ENCODE measurements around the gene NPBWR2. TPM values are rescaled to one million over a fixed set of nuclear protein-coding genes. Genes with fewer than 3 reads are reported as not detected.
"Not testable (repeated sequence)": the region's sequence is repeated elsewhere in the genome, so short reads cannot be mapped to it uniquely, and the experiment has no call there.

NPBWR2 gene
- polyA plus RNA-seq, 1 donor: not detected

GRCh38 chr20:64117432-64117777, 10.0 kb upstream of the NPBWR2 start:
- not testable (repeated sequence) for DNase-seq

- DNase-seq: no peak
Observed at GRCh38 chr20:64116541-64117431, 9.4 kb upstream of the NPBWR2 start.

DNA sequence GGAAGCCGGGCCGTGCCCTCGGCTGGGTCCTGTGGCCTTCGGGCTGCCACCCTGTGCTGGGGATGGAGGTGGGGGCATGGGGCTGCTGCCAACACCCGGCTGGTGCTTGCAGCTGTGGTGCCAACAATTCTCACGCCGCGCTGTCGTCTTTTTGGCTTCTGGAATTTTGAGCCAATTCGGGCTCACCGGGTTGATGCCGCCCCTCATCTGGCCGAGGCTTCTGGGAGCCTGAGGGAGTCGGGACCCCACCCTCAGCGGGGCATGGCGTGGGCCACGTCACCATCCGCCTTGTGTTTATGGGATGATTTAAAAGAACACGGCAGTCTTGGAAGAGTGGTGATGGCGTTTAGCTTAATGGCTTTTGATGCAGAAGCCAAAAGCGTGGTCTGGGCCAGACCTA, 8.7 kb upstream of the NPBWR2 start:
- DNase-seq: no peak

DNA sequence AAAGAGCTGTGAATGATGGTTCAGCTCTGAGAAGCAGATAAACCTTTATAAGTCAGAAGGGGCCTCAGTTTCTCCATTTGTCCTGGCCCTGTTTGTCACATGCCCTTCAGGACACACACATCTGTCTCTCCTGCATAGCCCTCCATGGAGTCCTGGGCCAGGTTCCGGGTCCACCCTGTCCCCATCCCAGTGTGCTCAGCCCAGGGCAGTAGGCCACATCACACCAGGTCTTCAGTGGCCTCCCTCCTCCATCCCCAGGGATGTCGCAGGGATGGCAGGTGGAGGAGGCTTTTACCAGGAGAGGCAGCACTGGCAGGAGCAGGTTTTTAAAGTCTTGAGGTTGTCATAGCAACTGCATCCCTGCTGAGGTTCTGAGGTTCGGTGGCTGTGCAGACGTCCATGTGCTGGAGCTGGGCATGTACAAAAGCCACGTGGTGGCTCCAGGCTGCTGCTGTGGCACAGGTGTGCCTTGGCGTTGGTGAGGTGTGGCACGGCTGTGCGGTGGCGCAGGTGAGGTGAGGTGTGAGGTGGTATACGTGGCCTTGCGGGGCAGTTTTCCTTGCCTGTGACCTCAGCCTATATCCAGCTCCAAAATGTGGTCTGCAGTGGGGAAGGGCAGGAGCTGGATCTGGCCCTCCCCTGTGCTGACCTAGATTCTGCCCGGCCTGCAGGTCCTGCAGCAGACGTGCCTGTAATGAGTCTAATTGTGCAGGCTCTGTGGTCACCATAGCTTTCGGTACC, 8.0 kb upstream of the NPBWR2 start:
- DNase-seq: no peak

GRCh38 chr20:64114356-64114971, 7.1 kb upstream of the NPBWR2 start:
- DNase-seq: no peak

GRCh38 chr20:64113796-64114355, 6.5 kb upstream of the NPBWR2 start:
- DNase-seq: no peak

DNA sequence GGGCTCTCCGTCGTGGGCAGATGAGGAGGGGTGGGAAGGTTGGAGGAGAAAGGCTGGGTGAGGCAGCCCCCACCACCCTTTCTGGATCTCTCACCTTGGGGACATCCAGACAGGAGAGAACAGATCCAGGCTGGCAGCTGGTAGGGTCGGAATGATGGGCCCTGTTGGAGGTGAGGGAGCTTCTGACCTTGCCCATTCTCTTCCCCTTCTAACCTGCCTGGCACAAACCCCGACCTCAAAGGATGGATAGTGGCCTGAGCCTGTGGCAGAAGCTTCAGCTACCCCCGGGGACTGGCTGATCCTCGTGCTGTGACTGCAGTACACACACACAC, 6.0 kb upstream of the NPBWR2 start:
- DNase-seq: no peak

- DNase-seq: no peak
Observed at GRCh38 chr20:64112691-64113443, 5.5 kb upstream of the NPBWR2 start.

DNA sequence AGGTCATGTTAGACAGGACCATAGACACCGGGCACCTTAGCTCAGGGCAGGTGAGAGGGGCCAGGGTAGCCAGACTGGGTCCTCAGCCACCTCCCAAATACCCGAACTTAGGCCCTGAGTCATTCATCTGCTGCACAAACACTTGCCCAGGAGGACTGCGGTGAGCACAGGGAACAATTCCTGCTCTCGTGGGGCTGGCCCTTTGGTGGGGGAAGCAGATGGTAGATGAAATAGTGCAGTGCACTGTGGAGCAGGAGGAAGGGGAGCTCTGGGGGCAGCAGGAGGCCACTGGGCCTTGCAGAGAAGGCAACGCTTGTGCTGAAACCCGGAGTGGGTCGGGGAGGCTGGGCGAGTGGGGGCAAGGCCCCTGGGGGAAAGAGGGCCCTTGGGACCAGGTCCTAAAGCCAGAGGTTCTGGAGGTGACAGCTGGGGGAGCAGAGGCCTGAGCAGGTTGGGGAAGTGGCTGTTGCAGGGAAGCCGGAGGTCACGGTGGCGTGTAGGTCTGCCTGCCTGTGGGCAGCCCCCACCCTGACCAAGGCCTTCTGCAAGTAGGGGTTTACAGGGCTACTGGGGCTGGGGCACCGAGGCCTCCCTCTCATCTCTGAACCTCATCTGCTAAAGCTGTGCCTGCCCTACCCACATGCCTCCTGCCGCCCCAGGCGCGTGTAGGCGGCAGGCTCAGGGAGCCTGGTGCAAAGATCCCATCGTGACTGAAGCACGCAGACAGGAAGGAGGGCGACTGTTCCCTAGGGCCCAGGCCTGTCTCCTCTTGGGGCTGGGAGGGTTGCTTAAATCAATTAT, 4.7 kb upstream of the NPBWR2 start:
- no peak for DNase-seq

- DNase-seq: no peak
Observed at GRCh38 chr20:64110411-64111068, 3.2 kb upstream of the NPBWR2 start.

DNA sequence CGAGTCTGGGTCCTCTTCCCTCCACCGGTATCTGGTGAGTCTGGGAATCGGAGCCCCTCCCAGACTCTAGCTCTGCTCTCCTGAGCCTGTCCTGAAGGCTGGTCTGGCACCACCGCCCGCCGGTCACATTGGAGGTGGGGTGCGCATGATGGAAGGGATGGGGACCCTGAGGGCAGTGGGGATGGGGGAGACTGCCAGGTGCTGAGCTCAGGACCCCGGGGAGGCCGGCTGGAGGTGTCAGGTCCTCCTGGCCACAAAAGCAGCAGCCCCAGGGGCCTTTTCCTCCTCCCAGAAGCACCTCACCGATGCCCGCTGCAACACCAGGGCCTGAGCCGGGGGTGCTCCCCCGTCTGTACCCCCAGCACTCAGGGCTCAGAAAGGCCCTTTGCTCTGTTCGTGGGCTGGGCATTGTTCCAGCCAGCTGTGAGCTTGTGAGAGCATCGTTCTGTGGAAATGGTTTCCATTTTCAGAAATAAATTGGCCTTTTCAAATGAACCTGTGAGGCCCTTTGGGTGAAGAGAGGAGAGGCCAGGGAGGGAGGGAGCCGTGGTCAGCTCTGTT, 2.5 kb upstream of the NPBWR2 start:
- DNase-seq: no peak

- DNase-seq: no peak
Observed at GRCh38 chr20:64108731-64109681, 1.6 kb upstream of the NPBWR2 start.

GRCh38 chr20:64107736-64108457, 532 bp upstream of the NPBWR2 start:
- no peak for DNase-seq

GRCh38 chr20:64106435-64106961, 867 bp downstream of the NPBWR2 start:
- no peak for DNase-seq

DNA sequence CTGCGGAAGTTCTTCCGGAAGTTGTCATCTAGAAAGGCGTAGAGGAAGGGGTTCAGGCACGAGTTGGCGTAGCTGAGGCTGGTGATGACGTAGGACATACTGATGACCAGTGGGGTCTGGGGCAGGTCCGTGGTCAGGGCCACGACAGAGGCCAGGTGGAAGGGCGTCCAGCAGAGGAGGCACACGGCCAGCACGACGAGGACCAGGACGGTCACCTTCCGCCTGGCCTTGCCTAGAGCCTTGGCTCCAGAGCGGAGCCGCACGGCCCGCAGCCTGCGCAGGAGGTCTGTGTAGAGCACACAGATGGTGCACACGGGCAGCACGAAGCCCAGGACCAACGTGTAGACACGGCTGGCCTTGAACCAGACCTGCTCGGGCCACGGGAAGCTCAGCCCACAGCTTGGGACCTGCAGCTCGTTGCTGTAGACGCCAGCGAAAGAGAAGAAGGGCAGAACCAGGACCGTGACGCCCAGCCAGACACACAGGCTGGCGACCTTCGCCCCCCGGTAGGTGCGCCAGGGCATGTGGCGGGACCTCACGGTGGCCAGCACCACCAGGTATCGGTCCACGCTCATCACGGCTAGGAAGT, 1.4 kb downstream of the NPBWR2 start:
- DNase-seq: no peak

- DNase-seq: no peak
Observed at GRCh38 chr20:64104667-64105451, 2.5 kb downstream of the NPBWR2 start.

Data from left kidney (tissue), 2 donors.